HG03354 (cell line): ENCODE measurements around the gene NOP53.
"Not testable (repeated sequence)": the region's sequence is repeated elsewhere in the genome, so short reads cannot be mapped to it uniquely, and the experiment has no call there.

Source experiments
- ATAC-seq: cut with Tn5 transposase; IDR thresholded peaks from one replicate; pipeline ENCODE4 v1.9.1; 2021; ENCODE audit warnings: mild to moderate bottlenecking; ENCODE audit not compliant: unreplicated experiment, poor library complexity, severe bottlenecking

NOP53 gene

GRCh38 chr19:47768604-47769003 lies 23.3 kb downstream of the NOP53 start:
- no peak for ATAC-seq

- ATAC-seq: no peak
These were observed 24.2 kb downstream of the NOP53 start for GRCh38 chr19:47769534-47769933.

GRCh38 chr19:47771291-47771690 lies 25.9 kb downstream of the NOP53 start:
- ATAC-seq: not testable (repeated sequence)

GRCh38 chr19:47776568-47776967 lies 31.2 kb downstream of the NOP53 start:
- ATAC-seq: no peak

GRCh38 chr19:47777245-47778048 lies 32.1 kb downstream of the NOP53 start:
- ATAC-seq: not testable (repeated sequence)

- peak; percentile 84 for ATAC-seq
These were observed 33.0 kb downstream of the NOP53 start, which contains the start of gene SELENOW for GRCh38 chr19:47778049-47778953. Gene SELENOW, plus strand, starts transcription at chr19:47778703. Its CDS starts 83 bp downstream, at chr19:47778786.

GRCh38 chr19:47778954-47779351 lies 33.6 kb downstream of the NOP53 start:
- ATAC-seq: peak; percentile 9

- no peak for ATAC-seq
These were observed 34.3 kb downstream of the NOP53 start for GRCh38 chr19:47779524-47780214.

GRCh38 chr19:47780215-47780551 lies 34.8 kb downstream of the NOP53 start:
- no peak for ATAC-seq

GRCh38 chr19:47781590-47782262 lies 36.4 kb downstream of the NOP53 start:
- no peak for ATAC-seq

- no peak for ATAC-seq
These were observed 41.2 kb downstream of the NOP53 start for GRCh38 chr19:47786566-47786965.

GRCh38 chr19:47787307-47787706 lies 42.0 kb downstream of the NOP53 start:
- ATAC-seq: not testable (repeated sequence)

GRCh38 chr19:47789811-47790210 lies 44.5 kb downstream of the NOP53 start:
- ATAC-seq: not testable (repeated sequence)

- no peak for ATAC-seq
These were observed 45.1 kb downstream of the NOP53 start for GRCh38 chr19:47790398-47790814.

GRCh38 chr19:47792616-47793015 lies 47.3 kb downstream of the NOP53 start:
- no peak for ATAC-seq

GRCh38 chr19:47794526-47794925 lies 49.2 kb downstream of the NOP53 start:
- no peak for ATAC-seq

GRCh38 chr19:47796785-47797184 lies 51.4 kb downstream of the NOP53 start:
- ATAC-seq: no peak

- ATAC-seq: no peak
These were observed 52.9 kb downstream of the NOP53 start for GRCh38 chr19:47797996-47798903.

- no peak for ATAC-seq
These were observed 53.5 kb downstream of the NOP53 start for GRCh38 chr19:47798904-47799266.
